SK-N-MC (cell line): ENCODE measurements around the gene SLC9A3.
"Not testable (repeated sequence)": the region's sequence is repeated elsewhere in the genome, so short reads cannot be mapped to it uniquely, and the experiment has no call there.

ENCODE experiments used
- DNase-seq: peaks from one replicate; pipeline ENCODE4 v3.0.0-alpha.2; 2011; ENCODE audit warnings: low read depth, low spot score
- H3K27ac ChIP-seq: fragments of 200-600 bp; sonication (generic); 2 replicates; pipeline ENCODE4 v1.5.1; 2016; ENCODE audit warnings: mixed run types
- H3K36me3 ChIP-seq: fragments of 200-600 bp; sonication (generic); 2 replicates; pipeline ENCODE4 v1.6.1; 2017; ENCODE audit warnings: antibody characterized with exemption, low read length, mixed read lengths; ENCODE audit not compliant: insufficient read depth
- H3K4me3 ChIP-seq: fragments of 200-600 bp; sonication (generic); 2 replicates; pipeline ENCODE4 v1.5.1; 2016
- H3K9ac ChIP-seq: fragments of 200-600 bp; sonication (generic); 2 replicates; pipeline ENCODE4 v1.8.0; 2017; ENCODE audit warnings: mixed run types, mixed read lengths; ENCODE audit not compliant: insufficient read length
- H3K9me3 ChIP-seq: fragments of 200-600 bp; sonication (generic); 2 replicates; pipeline ENCODE4 v1.6.1; 2017; ENCODE audit warnings: low read depth, mild to moderate bottlenecking, antibody characterized with exemption, low read length, moderate library complexity, mixed read lengths
- EZH2 ChIP-seq: fragments of 200-600 bp; sonication (generic); IDR thresholded peaks from one replicate; pipeline ENCODE4 v1.6.1; 2017; ENCODE audit warnings: antibody characterized with exemption
- FOXP2 ChIP-seq: optimal IDR thresholded peaks from 2 replicates; pipeline ENCODE3; 2011; ENCODE audit warnings: mild to moderate bottlenecking, moderate library complexity; ENCODE audit not compliant: insufficient read depth; ENCODE audit errors: extremely low read length, control extremely low read depth
- POLR2AphosphoS5 ChIP-seq: IDR thresholded peaks from 2 replicates; pipeline ENCODE4 v1.6.1; 2012; ENCODE audit warnings: mild to moderate bottlenecking, low read depth, low read length, borderline replicate concordance

SLC9A3 gene

DNA sequence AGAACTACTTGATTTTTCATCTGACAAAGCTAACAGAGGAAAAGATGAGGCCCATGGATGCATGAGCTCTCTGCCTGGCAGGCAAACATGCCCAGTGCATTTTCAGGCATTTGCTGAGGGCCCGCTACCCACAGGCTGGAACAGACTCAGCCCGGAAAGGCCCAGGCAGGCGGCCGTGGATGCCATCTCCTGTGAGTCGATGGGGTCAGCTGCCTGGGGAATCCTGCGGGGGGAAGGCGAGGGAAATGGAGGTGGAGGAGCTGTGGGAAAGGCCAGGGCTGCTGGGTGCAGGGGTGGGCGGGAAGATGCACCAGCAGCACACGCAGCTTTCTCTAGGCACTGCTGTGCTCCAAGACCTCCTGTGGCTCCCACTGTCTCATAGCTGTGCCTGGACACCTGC lies 13.7 kb downstream of the SLC9A3 start:
- no peak for DNase-seq
- no peaks in the 10 kb centered on the region for H3K9me3 ChIP-seq
- H3K9ac ChIP-seq = no peak overlapping the region
- H3K27ac ChIP-seq = no peak overlapping the region
- H3K36me3 ChIP-seq = no peaks in the 10 kb centered on the region
- no peak overlapping the region for H3K4me3 ChIP-seq
- TF ChIP-seq POLR2AphosphoS5 (no peak), FOXP2 (no peak), EZH2 (no peak)

DNA sequence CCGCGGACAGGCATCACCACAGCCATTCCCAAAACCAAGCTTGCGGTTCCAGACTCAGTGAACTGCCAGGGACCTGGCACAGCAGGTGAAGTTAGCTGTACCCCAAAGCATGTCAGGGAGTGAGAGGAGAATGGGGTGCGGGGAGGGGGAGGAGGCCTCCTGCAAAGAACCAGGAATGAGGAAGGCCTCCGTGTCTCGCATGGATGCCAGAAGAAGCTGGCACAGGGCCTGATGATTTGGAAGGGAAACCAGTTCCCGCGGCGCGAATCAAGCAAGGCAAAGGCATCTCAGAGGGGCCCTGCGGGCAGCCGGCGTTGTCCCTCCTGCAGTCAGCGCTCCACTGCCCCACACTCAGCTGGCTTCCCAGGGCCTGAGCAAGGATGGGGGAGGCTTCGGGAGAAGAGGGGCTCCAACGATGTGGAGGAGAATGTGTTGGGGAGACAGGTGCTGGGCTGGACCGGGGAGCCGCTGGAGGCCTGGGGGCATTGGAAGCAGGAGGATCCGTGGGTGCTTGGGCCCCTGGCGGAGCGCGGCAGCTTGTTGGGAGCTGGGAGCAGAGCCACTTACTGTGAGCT lies 14.6 kb downstream of the SLC9A3 start:
- no peak for DNase-seq
- Histone ChIP-seq H3K9me3 (no peaks in the 10 kb centered on the region), H3K9ac (no peak overlapping the region), H3K27ac (no peak overlapping the region), H3K4me3 (no peak overlapping the region), H3K36me3 (no peaks in the 10 kb centered on the region)
- TF ChIP-seq EZH2 = no peak
- no peak for TF ChIP-seq POLR2AphosphoS5
- TF ChIP-seq FOXP2 = no peak

DNA sequence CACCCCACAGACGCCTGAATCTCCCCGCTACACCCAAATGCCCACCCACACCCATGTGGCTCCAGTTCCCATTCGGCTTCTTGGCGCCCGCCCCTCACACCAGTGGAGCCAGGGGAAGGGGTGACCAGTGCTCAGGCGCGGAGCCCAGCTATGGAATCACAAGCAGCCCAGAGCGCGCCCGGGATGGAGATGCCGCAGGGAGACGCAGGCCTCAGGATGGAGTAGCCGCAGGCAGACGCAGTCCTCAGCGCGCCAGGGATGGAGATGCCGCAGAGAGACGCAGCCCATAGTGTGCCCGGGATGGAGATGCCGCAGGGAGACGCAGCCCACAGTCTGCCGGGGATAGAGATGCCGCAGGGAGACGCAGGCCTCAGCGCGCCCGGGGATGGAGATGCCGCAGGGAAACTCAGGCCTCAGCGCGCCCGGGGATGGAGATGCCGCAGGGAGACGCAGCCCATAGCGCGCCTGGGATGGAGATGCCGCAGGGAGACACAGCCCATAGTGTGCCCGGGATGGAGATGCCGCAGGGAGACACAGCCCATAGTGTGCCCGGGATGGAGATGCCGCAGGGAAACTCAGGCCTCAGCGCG lies 16.2 kb downstream of the SLC9A3 start:
- H3K9ac ChIP-seq, H3K36me3 ChIP-seq, DNase-seq, H3K27ac ChIP-seq, H3K9me3 ChIP-seq, H3K4me3 ChIP-seq: not testable (repeated sequence)

DNA sequence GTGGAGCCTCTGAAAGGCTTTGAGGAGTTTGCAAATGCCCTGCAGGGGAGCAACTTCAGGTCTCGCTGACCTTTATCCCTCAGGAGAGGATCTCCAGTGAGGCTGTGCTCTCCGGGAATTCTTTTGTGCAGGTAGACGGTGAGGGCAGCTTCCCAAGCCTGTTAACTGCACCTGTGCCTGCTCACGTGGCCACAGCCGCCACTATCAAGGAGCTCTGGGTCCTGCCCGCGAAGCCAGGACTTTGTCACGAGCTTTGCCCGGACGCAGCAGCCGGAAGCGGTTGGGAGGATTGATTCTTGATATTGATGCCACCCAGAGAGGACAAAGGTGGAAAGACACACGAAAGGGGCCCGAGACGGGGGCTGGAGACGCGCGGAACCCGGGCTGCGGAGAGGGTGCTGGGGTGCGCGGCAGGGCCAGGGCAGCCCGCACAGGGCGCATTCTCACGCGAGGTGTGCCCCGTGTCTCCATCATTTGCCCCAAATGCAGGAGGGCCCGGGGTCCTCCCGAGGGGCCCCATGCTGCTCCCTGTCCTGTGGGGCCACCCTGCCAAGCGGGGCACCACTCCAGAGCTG lies 18.2 kb downstream of the SLC9A3 start:
- no peak for DNase-seq
- Histone ChIP-seq H3K9ac (no peak overlapping the region), H3K36me3 (no peaks in the 10 kb centered on the region), H3K4me3 (no peak overlapping the region), H3K9me3 (no peaks in the 10 kb centered on the region), H3K27ac (no peak overlapping the region)
- TF ChIP-seq POLR2AphosphoS5 (no peak), FOXP2 (no peak), EZH2 (no peak)

DNA sequence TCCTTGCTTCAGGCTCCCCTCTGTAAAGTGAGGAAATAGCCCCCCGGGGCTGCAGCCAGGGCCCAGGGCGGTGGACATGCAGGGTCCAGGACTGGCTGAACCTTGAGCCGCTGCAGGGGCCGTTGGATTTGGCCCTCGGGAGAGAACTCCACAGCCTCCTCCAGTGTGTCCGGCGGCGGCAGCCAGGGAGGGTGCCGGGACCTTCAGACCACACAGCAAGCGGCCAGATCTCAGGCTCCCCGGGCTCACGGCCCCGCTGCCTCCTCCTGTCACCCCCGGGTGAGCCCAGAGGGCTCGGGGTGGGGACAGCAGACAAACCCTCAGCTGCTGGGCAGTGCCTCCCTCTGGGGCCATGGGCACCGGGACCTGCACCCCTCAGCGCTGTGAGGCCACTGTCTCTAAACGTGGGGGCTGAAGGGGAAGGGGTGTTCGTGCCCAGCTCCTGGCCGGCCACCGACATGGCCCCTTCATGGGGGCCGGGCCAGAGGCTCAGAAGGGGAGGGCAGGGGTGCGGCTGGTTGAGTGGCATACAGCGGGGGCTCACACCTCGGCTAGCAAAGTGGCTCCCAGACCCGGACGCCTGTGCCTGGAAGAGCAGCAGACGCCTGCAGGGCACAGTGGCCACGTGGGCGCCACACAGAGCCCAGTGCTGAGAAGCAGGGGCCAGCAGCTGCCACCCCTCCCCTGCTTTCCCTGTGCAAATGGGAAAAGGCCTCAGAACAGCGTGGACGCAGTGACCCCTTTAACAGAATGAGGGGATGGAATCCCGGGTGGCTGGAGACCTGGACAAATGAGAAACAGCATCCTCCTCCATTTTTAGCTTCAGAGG lies 19.7 kb downstream of the SLC9A3 start:
- Histone ChIP-seq H3K27ac (no peak overlapping the region), H3K4me3 (no peak overlapping the region), H3K9me3 (no peaks in the 10 kb centered on the region), H3K36me3 (no peaks in the 10 kb centered on the region), H3K9ac (no peak overlapping the region)
- no peak for DNase-seq
- TF ChIP-seq FOXP2 = no peak

DNA sequence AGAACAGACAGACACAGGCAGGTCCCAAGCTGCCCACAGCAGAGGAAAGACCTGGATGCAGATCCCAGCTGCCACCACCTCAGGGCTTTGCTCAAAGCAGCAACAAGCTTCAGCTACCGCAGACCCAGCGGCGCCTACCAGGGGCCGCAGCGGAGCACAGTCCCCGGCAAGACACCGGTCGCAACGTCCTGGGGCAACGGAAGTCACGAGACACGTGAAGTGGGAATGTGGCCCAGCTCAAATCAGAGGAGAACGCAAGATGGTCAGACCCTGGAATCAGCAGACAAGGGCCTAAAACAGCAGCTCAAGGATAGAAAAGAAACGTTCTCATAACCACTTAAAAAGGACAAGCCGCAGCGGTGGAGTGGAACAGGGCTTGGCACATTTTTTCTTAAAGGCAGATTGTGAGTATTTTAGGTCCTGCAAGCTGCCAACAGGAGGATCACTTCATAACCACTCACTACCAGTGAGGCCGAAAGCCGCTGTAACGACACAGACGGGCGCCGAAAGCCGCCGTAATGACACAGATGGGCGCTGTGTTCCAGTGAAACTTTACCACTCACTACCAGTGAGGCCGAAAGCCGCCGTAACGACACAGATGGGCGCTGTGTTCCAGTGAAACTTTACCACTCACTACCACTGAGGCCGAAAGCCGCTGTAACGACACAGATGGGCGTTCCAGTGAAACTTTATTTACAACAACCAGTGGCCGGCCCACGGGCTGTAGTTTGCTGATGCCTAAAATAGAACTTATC lies 21.7 kb downstream of the SLC9A3 start:
- Histone ChIP-seq H3K9me3 (no peaks in the 10 kb centered on the region), H3K27ac (peak overlapping the region; percentile 37), H3K9ac (no peak overlapping the region), H3K36me3 (no peaks in the 10 kb centered on the region), H3K4me3 (no peak overlapping the region)
- DNase-seq = no peak
- TF ChIP-seq EZH2 (no peak), POLR2AphosphoS5 (no peak), FOXP2 (no peak)

DNA sequence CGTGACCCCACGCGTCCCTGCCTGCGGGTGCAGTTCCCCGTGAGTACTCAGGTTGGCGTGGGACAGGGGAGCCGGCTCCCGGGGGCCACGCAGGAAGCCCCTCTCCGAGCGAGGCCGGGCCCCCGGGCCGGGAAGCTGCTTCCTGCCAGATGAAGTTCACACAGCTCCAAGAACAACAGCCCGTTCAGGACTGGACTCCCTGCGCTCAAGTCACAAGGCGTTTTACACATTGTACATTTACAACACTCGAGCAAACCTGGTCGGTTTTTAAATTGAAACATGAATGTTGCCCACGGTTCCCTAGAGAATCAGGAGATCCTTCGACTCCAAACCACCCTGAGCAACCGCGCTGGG lies 22.4 kb downstream of the SLC9A3 start:
- Histone ChIP-seq H3K36me3 (no peaks in the 10 kb centered on the region), H3K27ac (peak overlapping the region; percentile 37), H3K9me3 (no peaks in the 10 kb centered on the region), H3K9ac (no peak overlapping the region), H3K4me3 (no peak overlapping the region)
- TF ChIP-seq EZH2 (no peak), POLR2AphosphoS5 (no peak), FOXP2 (no peak)
- DNase-seq = no peak

DNA sequence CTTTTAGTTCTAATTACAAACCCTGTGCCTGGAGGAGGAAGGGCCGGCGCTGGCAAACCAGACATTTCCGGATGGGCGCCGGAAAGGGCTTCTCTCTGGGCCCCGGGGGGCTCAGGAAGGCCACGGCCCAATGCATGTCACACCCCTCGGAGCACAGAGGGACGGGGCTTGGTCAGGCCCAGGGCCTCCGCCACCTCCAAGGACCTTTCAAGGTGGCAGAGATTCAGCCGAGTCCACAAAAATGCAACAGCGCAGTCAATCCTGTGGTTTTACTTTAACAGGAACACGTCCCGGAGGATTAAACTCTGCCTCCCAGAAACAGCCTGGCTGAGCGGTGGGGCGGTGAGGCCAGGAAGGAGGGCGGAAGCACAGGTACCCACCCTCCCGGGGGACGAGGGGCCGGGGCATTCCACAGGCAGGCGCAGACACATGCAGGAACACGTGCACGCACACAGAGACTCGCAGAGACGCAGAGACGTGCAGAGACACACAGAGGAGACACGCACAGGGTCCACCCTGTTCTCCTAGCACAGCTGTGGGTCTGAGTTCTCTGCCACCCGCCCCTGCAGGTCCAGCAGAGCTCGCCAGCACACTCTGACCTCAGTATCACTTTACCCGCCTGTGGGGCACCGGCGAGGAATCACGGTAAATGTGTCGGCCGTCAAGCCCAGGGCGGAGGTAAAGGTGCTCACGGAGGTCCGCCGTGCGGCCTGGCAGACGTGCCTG lies 23.0 kb downstream of the SLC9A3 start:
- H3K9ac ChIP-seq = no peak overlapping the region
- no peak for TF ChIP-seq EZH2
- TF ChIP-seq FOXP2 = no peak
- no peak for TF ChIP-seq POLR2AphosphoS5
- H3K27ac ChIP-seq = no peak overlapping the region
- no peaks in the 10 kb centered on the region for H3K36me3 ChIP-seq
- no peak for DNase-seq
- no peaks in the 10 kb centered on the region for H3K9me3 ChIP-seq
- no peak overlapping the region for H3K4me3 ChIP-seq
